Measurements from ENCODE around the gene GALNT17.

GRCh38 chr7:71661671-71662224, 529.8 kb downstream of the GALNT17 start:
- no peak for TF ChIP-seq POLR2AphosphoS5 (IDR thresholded peaks at IDR 0.05; ENCODE audit: borderline replicate concordance, low read depth, low read length)
- TF ChIP-seq EZH2 (IDR thresholded peaks at IDR 0.05) = no peak
- TF ChIP-seq FOXP2 (optimal IDR thresholded peaks at IDR 0.05; ENCODE audit: control extremely low read depth, extremely low read length, insufficient read depth) = no peak
